IPS DF 4.7 (cell line): ENCODE data around the gene PRR23E.

Source experiments
- DNase-seq: peaks from one replicate; pipeline ENCODE4 v3.0.0-alpha.2; 2013; ENCODE audit warnings: low spot score; ENCODE audit errors: extremely low read depth

PRR23E gene

DNA sequence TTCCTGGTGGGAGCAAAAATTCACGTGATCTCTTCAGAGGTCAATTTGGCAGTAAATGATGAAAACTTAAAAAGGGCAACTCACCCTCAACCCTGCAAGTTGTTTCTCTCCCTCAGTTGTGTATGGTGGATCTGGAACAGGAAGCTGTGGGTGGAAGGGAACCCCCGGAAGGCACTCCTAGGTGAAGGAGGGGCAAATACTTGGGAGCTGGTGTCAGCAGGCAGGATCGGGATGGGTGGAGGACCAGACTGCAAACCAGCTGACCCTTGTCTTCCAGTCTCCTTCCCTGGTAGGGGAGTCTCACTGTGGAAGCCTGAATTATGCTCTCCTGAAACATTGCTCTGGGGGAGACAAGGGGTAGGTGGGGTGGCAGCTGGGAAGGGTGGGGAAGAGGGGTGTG is 33.5 kb downstream of the PRR23E start:
- DNase-seq, result no peak

DNA sequence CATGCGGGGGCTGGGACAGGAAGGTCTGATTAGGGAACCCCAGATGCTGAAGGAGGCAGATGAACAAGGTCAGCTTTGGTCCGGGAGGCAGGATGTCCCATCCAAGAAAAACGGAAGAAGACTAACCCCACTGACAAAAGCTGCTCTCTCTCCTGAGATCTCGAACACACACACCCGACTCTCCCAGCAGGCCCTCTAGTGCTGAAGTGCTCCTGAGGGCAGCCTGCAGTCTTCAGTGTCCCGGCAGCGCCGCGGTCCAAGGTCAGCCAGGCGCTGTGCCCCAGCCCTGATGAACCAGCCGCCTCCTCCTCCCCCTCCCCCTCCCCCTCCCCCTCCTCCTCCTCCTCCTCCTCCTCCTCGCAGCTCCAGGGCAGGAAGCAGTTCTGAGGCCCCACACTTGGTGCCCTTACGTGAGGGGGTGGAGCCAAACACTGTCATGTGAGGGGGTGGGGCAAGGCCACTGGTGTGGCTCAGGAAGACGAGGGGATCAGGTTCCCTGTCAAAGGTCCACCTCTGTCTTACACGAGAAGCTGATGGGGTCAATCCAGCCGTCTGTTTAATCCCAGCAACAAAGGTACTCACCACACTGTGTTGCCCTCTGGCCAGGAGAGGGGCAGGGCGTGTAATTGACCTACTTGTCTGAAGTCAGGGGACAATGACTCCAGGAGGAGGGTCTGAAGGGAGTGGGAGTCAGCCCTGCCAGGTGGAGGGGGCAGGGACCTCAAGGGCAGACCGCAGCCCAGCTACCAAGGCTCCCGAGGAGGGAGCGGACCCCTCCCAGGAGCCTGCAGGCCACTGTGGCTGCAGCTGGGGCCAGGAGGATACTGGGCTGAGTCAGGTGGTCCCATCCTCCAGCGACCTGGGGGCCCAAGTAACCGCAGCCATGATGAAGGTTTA is 34.3 kb downstream of the PRR23E start:
- DNase-seq, result no peak

DNA sequence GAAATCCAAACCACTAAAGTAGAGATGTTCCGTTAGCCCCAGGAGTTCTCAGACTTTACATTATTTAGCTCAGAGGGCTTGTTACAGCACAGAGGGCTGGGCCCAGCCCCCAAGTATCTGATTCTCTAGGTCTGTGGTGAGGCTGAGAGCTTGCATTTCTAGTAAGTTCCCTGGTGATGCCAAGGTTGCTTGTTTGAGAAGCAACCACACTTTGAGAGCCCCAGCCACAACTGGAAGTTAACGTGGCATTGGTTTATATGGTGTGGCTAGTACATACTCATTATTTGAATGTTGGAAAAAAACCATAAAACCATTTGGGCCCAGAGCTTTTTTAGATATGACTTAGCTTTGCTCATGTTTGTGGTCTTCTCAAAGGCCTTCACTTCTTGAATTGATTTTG is 35.9 kb downstream of the PRR23E start:
- DNase-seq, result no peak

DNA sequence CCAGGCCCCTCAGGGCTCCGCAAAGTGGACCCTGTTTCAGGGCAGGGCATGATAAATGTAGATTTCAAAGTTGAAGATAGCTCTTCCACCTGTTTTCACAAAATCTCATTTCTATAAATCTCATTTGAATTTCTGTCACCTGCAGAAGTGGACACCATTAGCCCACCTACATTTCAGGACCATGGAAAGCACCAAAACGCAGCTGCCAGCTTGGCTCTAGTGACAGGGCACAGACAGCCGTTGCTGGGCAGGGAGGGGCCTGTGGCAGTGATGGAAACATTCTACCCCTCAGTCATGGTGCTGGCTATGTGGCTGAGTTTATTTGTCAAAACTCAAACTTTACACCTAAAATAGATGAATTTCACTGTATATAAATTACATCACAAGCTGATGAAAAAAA is 40.4 kb downstream of the PRR23E start:
- DNase-seq, result no peak

DNA sequence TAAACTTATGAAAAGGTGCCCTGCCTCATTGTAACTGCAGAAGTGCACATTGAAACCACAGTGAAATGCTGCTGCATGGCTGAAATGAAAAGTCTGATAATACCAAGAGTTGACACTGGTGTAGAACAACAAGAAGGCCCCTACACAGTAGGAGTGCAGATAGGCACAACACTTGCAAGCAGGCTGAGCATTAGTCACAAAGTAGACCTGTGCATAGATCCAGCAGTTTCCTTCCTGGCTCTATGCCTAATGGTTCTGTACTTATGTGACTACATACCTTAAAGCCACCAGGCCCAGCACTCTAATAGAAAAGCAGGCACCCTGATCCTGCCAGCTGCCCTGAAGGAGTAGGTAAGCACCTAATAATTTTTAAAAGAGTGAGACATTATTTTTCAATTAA is 41.8 kb downstream of the PRR23E start:
- DNase-seq, result no peak

DNA sequence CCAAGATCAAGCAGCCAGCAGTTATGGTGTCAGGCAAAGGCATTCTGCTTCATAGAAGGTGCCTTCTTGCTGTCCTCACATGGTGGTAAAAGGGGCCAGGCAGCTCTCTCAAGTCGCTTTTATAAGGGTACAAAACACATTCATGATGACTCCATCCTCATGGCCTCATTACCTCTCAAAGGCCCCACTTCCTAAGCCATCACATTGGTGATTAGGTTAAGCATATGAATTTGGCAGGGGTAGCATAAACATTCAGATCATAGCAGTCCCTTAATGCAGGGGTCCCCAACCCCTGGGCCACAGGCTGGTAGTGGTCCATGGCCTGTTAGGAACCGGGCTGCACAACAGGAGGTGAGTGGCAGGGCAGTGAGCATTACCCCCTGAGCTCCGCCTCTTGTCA is 42.8 kb downstream of the PRR23E start:
- DNase-seq, result no peak

DNA sequence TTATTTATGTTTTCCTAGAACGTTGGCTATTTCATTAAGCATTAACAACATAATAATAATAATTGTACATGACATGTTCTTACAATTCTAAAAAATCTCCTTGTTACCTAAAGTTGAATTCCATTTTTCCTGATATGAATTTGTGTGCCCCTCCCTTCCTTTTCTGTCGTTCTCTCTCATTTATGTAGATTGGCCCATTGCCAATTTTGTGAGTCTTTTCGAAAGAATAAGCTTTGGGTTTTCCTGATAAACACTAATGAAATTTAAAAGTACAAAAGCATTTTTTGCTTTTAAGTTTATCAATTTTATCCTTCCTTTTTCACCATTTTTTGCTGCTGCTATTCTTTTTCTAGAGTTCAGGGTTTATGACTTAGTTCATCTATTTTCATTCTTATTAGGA is 44.9 kb downstream of the PRR23E start:
- DNase-seq, result no peak

DNA sequence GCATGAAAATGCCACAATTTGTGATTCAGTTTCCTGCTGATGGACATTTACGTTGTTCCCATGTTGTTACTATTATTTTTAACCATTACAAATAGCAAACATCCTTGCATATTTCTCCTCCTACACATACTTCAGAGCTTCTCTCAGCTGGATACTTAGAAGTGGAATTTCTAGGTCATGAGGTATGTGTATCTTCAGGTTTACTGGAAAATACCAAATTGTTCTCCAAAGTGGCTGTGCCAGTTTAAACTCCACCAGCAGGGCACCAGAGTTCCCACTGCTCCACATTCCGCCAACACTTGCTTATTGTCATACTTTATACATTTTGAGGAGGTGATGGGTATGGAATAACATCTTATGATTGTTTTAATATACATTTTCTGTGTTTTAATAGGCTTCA is 45.7 kb downstream of the PRR23E start:
- DNase-seq, result no peak

DNA sequence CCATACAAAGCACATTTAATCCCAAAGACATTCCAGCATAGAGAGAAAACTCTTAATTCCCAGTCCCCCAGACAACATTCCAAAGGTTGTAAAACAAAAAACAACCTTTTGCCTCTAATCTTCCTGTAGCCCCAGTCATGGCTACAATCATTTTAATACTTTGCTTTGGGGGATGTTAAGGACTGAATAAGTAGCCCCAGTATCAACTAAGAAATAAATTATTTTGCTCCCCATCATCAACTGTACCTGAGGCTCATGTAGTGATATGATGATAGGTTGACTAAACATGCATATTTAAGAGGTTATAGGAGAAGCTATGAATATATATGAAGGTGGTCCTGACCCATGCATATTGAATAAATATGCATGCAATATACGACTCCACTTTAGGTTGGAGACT is 54.4 kb downstream of the PRR23E start:
- DNase-seq, result no peak
